Keratinocyte (primary cell): ENCODE results near the gene MATN4.

Experiments used
- EZH2 ChIP-seq: IDR thresholded peaks from one replicate; pipeline ENCODE4 v1.6.1; 2012; ENCODE audit warnings: inconsistent platforms, mild to moderate bottlenecking, low read length, moderate library complexity
- TF ChIP-seq, protein P1 (sequence below), 3 experiments: IDR thresholded peaks in 1 of 3; conservative IDR thresholded peaks in 1 of 3; optimal IDR thresholded peaks in 1 of 3; 2 replicates in 2 of 3; 3 replicates in 1 of 3; pipeline versions ENCODE3 to v1.5.1; 2011; ENCODE audit warnings: low read length in 3 of 3, mild to moderate bottlenecking in 3 of 3, moderate library complexity in 2 of 3, control low read depth in 1 of 3, inconsistent platforms in 1 of 3; ENCODE audit not compliant: insufficient read depth in 2 of 3; ENCODE audit errors: extremely low read depth in 1 of 3

DNA sequence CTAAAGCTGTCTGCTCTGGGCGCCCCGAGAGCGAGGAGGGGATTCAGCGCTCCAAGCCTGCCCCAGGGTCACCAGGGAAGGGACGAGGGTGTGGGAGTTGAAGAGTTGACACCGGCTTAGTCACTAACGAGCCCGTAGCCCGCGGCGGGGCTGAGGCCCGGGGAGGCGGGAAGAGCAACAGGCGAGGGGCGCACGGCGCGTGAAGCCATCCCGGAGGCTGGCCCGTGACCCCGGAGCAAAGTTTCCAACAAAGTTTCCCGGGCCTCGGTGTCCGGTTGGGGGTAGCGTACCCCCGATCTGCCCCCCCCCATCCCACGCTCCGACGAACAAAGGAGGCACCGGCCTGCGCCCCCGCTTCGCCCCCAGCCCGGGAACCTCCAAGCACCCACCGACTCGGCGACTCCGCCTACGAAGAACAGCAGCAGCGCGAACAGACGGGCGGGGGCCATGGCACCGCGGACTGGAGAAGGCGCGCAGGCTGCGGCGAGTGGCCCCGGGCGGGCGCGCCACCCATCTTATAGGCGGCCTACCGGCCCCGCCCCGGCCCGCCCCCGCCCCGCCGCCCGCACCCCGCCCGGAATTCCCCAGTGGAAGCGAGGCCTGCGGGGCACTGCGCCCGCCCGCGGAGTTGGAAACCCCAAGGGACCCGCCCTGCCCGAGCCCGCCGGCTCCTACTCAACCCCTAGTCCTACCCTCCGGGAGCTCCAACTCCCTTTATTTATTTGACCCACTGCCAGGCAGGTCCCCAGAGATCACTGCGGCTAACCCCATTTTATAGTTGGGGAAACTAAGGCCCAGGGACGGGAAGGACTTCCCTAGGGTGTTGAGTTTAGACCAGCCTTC lies 40.1 kb upstream of the MATN4 start, which contains the start of gene SDC4:
- no peak for TF ChIP-seq EZH2
- TF ChIP-seq, protein P1, sequence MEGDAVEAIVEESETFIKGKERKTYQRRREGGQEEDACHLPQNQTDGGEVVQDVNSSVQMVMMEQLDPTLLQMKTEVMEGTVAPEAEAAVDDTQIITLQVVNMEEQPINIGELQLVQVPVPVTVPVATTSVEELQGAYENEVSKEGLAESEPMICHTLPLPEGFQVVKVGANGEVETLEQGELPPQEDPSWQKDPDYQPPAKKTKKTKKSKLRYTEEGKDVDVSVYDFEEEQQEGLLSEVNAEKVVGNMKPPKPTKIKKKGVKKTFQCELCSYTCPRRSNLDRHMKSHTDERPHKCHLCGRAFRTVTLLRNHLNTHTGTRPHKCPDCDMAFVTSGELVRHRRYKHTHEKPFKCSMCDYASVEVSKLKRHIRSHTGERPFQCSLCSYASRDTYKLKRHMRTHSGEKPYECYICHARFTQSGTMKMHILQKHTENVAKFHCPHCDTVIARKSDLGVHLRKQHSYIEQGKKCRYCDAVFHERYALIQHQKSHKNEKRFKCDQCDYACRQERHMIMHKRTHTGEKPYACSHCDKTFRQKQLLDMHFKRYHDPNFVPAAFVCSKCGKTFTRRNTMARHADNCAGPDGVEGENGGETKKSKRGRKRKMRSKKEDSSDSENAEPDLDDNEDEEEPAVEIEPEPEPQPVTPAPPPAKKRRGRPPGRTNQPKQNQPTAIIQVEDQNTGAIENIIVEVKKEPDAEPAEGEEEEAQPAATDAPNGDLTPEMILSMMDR (optimal IDR thresholded peaks at IDR 0.05 in 1 of 3, IDR thresholded peaks at IDR 0.05 in 1 of 3, conservative IDR thresholded peaks at IDR 0.05 in 1 of 3; ENCODE audit: extremely low read depth in 1 of 3, insufficient read depth in 2 of 3, low read length in 3 of 3), result no peak
